NK-92 treated with Interleukin-12 subunit alpha and Interleukin-12 subunit beta, amount 100 ng/mL, for 24 hours (cell line): ENCODE data around the gene CAMP.

Experiments
- DNase-seq: peaks from one replicate; lab custom pipeline; 2025; lab: John Stamatoyannopoulos, UW

CAMP gene

DNA sequence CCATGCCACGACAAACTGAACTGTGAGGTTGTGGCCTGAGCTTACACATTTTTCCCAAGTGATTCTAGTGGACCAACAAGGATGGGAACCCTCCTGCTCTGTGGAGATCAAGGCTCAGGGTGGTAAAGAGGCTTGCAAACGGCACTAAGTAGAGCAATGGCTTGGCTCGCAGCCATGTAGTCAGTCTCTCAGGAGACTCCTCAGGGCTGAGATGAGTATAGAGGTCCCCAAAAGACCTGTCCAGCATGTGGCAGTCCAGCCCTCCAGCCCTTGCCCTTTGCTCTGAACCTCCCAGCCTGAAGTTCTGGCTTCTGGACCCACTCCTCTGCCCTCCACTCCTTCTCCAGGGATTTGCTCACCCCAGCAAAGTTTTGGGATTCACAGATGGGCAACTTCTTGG is 8.3 kb upstream of the CAMP start:
- DNase-seq = no peak

DNA sequence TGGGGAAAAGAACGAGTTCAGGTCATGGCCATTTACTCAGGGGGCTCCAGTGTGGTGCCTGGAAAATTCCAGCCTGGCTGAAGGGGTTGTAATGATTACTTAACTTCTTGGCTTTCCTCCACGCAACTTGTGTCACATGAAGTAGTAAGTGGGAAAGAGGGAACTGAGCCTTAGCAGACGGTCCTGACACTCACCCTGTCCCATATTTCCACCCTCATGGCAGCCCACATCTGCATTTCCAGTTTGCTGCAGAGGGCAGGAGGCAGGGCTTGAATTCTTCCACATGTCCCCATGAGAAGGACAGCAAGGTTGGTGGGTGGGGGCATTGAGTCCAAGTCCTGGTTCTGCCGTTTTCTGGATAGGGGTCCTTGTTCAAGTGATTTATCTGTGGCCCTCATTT is 7.8 kb upstream of the CAMP start:
- DNase-seq = no peak

DNA sequence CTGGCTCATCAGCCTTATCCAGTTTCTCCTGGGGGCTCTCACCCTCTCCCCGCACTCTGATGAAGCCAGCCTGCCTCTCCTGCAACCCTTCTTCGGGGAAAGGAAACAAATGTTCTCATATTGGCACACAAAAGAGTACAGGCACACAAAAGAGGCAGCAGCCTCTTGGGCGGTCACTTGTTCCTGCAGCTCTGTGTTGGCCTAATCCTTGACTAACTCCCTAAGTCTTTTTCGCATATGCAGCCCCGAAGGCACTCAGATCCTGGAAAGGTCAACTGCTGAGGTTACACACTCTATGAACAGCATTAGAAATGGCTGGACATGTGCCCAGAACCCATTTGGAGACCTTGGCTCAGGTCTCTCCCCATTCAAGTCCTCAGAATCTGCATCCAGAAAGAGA is 7.4 kb upstream of the CAMP start:
- no peak for DNase-seq

DNA sequence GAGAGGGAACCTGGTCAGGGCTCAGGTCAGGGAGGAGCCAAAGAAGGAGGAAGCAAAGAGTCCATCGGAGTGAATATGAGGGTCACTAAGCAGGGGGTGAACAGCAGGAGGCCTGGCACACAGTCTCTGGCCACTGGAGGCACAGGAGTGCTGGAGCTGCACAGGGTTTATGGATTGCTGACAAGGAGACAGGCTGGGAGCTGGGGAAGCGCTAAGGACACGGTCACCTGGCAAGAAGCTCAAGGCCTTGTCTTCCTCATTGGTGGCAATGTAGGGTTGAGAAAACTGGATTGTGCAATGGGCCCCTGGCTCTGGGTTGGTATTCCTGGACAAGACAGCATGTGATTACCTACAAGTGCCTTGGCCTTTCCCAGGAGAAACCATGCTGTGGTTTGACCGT is 5.8 kb upstream of the CAMP start:
- no peak for DNase-seq

DNA sequence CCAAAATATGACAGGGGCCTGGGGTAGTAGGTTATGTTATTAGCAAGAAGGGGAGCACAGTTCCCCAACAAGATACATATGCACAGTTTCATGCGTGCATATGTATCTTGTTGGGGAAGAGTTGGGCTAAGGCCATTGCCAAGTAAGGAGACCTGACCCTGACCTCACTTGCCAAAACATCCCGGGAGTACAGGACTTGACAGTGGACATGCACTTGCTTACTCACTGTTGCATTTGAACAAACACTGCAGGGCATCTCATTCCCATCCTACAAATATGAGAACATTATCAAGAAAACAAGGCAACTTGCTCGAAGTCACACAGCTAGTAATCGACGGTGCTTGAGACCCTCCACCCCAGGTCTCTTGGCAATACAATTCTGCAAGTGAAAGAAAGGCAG is 4.8 kb upstream of the CAMP start:
- DNase-seq = no peak

DNA sequence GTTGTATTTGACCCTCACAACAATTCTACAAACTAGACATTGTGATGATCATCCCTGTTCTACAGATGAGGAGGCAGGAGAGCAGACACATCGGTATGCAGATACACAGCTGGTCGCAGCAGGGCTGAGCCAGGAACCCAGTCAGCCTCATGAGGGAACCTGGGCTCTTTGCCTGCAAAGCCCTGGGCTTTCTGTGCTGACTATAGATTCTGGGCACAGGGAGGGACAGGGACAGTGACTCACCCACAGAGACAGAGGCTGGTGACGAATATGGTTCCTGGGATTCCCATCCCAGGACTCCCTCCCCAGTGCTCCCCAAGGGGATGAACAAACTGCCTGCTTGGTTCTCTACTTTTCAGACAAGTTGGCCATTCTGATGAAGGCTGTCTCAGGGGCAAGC is 3.8 kb upstream of the CAMP start:
- DNase-seq = no peak

DNA sequence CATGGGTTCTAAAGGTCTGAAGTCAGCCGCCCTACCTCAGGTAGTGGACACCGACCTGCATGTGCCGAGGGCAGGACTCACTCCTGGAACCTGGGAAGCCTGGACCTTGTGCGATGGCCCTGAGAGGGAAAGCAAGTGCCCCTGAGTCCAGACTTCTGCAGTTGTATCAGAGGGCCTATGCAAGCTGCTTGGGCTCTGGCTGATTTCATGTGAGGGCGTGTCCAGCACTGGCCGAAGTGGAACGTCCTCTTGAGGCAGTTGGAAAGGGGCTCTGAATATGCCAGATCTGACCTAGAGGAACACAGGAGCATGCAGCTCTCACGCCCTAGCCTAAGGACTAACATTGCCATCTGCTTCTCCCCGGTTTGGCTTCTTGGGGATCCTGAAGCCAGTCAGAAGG is 2.5 kb upstream of the CAMP start:
- no peak for DNase-seq

DNA sequence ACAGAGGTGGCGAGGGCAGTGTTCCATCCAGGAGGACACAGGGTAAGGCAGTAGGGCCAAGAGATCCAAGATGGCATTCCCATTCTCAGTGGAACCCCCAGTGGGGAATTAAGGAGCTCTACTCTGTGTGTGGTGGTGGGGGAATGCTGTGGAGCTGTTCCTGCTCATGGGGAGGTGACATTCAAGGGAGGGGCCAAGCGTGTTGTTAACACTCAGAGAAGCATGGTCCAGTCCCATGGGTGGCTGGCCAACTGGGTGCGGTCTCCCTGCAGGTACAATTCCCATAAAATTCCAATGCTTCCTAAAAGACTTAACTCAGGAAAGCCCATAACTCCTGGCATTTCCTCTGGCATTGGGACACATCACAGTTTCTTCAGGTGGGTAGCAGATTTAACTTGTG is 2.3 kb downstream of the CAMP start:
- no peak for DNase-seq

DNA sequence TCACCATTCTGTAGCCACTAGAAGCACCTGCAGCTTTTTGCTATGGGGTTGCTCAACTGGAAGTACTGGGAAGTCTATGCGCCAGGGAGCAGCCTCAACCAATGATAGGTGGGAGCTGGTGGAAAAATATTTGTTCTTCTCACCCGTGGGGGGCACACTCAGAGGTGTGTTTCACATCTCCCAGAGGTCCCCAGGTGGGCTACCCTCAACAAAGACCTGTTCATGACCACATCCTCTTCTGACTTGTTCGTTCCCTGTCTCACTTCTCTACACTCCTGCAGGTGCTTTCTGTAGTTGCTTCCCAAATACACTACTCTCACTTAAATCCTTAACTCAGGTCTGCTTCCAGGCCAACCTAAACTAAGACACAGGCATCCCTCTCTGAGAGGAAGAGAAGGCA is 3.6 kb downstream of the CAMP start:
- DNase-seq = no peak

DNA sequence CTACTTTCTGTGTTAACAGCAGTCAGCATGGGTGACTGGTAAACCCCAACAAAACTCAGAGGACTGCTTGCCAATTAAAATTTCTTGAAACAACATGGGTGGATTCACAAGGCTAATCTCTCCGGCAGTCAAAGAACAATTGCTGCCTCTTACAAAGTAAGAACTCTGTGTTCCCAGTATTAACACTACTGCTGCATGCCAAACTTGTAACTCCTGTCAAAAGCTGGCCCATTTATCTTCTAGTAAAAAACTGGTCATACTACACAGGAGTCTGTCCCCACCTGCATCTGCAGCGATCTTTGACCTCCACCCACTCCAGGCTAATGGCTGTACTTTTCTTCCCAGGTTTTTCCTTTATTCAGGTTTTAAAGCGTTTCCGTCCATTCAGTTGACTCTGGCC is 8.9 kb downstream of the CAMP start:
- no peak for DNase-seq

DNA sequence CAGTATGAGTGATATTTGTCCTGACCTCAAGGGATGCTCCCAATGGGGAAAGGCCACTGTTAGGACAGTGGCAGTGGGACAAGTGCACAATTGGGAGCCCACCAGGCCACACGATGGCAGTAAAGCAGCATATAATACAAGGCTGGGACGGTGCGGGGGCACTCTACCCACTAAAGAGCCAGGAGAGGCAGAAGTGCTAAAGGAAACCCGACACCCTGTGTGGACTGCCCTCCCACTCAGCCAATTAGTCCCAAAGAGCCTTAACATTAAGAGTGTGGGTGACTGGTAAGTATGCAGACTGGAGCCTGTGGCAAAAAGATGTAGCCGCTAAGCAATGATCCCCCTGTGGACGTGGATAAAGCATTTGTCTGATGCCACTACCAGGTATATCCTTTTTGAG is 9.4 kb downstream of the CAMP start:
- DNase-seq = peak; percentile 47

DNA sequence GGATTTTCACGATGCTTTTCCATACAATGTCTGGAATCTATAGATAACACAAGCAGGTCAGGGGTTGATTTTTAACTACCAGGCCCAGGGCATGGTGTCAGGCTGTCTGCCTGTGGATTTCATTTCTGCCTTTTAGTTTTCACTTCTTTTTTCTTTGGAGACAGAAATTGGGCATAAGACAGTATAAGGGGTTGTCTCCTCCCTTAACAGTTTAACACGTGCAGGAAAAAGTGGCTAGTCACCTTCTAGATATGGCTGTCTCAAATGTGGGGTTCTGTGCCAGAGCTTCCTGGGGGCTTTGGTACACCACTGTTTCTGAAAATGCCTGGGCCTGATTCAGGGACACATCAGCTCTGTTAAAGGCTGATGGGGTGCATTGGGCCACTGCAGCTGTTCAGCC is 10.2 kb downstream of the CAMP start:
- DNase-seq = no peak

DNA sequence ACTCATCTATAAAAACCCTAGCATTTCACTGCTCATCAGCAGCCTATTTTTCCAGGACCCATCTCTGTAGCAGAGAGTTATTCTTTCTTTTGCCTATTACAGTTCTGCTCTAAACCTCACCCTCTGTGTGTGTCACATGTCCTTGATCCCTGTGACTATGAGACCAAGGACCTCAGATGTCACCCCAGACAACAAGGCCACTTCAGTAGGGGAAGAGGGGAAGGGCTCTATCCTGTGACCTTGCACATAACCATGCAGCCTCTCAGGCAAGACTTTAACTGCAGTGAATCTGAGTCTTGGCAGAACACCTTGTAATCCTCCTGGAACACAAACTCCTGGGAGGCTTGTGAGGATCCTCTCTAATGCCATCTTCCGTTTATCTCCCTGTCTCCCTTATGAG is 13.2 kb downstream of the CAMP start:
- no peak for DNase-seq

DNA sequence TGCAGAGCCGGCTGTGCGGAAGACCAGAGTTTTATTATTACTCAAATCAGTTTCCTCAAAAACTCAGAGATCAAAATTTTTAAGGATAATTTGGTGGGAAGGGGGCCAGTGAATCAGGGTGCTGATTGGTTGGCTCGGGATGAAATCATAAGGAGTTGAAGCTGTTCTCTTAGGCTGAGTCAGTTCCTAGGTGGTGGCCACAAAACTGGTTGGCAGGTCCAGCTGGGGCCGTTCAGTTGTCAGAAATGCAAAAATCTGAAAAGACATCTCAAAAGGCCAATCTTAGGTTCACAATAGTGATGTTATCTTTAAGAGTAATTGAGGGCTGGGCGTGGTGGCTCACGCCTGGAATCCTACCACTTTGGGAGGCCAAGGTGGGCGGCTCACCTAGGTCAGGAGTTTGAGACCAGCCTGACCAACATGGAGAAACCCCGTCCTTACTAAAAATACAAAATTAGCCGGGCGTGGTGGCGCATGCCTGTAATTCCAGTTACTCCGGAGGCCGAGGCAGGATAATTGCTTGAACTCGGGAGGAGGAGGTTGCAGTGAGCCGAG is 15.3 kb downstream of the CAMP start:
- no peak for DNase-seq

DNA sequence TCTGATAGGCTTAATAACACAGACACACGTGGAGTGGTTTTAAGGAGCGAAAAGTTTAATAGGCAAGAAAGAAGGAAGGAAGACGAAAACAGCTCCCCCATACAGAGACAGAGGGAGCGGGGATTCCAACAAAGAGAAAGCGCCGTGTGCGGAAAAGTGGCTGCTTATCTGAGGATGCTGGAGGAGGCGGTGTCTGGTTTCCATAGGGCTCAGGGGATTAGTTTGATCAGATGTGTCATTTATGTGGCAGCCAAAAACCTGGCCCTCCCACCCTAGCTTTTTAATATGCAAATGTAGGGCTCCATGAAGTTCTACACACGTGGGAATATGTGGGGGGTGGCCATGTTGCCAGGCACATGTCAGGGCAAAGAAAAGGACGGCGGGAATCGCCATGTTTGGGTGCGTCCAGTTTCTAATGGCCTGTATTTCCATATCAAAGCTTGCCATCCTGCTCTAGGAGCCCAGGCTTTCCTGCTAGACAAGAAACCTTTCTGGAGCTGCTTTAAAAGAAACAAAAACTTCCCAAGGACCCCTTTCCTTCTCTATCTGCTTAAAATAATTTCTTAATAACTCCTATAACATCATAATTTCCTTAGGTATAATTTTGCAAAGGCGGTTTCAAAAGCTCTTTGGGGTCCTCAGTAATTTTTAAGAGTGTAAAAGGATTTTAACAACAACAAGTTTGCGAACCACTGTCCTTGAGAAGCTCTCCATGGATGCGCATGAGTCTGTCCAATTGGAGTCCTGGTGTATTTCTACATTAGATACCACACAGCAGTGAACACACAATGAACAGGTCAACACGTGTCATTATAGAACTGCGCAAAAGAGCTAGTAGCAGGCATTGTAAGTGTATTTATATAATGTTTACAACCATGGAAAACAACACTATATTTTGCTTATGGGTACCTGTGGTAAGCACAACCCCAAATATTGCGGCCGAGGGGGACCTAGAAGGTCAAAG is 17.0 kb downstream of the CAMP start:
- DNase-seq = no peak

DNA sequence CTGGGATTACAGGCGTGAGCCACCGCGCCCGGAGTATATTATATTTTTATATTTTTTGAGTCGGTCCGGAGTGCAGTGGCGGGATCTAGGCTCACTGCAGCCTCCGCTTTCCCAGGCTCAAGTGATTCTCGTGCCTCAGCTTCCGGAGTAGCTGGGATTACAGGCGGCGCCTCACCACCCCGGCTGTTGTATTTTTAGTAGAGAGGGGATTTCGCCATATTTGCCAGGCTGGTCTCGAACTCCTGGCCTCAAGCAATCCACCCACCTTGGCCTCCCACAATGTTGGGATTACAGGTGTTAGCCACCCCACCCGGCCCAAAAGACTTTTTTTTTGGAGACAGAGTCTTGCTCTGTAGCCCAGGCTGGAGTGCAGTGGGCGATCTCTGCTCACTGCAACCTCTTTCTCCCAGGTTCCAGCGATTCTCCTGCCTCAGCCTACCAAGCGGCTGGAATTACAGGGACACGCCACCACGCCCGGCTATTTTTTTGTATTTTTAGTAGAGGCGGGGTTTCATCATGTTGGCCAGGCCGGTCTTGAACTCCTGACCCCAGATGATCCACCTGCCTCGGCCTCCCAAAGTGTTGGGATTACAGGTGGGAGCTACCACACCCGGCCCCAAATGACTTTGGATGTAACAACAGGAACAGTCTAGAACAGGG is 18.6 kb downstream of the CAMP start:
- no peak for DNase-seq

DNA sequence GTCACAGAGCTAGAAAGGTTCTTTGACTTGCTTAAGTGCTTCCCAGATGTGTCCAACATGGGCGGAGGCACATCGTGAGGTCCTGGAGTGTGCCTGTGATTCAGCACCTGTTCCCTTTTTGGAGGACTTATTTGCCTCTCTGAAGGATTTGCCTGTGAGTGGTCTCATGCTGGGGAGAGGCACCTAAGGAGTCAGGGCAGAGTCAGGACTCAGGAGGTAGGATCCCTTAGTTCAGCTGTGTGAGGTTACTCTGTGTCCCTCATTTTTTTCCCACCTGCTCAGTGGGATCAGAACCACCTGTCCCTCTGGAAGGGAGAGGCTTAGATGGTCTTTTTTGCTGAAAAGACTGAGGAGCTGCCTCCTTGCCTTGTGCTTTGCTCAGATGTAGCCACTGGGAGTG is 20.6 kb downstream of the CAMP start:
- DNase-seq = no peak

DNA sequence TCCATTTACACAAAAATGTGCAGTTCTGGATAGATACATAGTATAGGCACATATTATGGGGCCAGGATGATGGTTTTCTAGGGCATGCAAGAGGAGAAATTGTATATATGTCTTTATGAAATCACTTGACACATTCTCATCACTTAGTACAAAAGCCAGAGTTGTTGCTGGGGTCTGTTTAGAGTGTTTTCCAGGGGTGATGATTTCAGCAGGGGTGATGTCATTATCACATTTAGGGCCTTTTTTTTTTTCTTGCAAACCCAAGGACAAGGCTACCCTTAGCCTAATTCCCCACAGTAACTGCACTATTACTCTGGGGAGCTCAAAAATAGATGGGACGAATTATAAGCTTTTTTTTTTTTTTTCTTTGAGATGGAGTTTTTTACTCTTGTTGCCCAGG is 21.2 kb downstream of the CAMP start:
- no peak for DNase-seq

DNA sequence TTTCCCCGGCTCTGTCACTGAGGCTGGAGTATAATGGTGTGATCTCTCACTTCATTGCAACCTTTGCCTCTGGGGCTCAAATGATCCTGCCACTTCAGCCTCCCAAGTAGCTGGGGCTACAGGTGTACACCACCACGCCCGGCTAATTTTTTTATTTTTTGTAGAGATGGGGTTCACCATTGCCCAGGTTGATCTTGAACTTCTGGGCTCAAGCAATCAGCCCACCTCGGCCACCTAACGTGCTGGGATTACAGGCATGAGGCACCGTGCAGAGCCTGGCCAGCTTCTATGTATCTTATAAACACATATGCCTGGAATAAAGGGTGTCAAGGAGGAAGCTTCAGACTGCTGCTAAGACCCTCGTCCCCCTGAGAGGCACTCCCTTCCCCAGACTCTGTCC is 21.8 kb downstream of the CAMP start:
- DNase-seq = no peak

DNA sequence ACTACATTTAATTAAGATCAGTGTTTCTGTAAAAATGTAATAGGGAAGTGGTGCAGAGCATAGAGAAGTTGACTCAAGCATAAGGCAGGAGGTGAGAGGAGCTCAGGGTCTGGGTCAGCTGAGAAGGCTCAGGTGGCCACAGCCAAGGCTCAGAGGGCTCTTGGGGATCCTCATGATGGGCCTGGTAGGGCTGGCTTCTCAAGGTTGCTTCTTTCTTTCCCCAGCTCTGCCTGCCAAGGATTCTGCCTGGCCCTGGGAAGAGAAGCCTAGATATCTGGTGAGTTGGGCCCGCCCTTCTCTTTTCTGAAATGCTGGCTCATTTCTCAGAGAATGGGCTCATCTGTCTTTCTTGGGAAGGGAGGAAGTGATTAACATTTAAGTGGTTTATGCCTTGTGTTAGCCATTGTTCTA is 24.1 kb downstream of the CAMP start:
- DNase-seq = no peak

DNA sequence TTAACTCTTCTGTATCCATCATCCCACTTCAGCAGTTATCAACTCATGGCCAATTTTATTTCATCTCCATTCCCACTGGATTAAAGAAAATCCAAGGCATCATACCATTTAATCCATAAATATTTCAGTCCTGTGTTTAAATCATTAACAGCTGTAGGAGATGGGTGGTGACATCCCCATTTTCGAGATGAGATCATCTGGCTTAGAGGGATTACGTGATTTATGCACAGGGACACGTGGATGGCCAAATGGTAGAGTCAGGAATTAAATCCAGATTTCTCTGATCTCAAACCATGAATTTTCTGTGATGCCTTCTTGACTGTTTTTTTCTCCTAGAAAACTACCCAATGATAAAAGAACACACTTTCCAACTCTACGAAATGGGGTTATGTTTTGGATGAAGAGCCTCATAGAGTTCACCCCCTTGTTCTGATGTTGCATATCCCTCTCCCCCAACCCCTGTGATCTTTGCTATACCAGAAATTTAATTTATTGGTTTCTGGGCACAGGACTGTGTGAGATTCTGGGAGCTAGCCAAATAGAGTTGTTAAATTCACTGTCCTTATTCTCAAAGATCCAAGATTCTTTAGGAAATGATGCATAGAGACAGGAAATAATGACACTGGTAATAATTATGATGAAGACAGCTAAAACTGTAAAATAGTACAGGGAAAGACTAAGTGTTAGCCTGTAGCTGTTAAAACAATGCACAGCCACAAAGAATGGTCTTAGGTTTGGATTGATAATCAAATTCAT is 25.0 kb downstream of the CAMP start:
- DNase-seq = no peak

DNA sequence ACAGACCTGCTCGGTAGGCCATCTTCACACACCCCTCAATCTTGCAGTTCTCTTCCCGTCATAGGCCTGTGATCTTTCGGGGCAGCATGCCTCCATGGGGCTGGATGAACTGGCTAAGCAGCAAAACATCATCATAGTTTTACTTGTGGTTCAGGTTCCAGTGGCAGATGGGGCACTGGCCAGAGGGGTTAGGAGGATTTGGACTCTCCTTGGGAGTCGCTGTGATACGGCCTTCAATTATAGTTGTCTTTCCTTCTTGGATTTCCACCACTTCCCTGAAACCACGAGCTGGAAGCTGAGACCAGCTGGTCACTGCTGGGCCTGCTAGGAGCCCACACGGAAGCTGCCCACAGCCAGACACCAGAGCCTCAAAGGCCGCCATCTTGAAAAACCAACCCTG is 33.3 kb downstream of the CAMP start:
- no peak for DNase-seq

DNA sequence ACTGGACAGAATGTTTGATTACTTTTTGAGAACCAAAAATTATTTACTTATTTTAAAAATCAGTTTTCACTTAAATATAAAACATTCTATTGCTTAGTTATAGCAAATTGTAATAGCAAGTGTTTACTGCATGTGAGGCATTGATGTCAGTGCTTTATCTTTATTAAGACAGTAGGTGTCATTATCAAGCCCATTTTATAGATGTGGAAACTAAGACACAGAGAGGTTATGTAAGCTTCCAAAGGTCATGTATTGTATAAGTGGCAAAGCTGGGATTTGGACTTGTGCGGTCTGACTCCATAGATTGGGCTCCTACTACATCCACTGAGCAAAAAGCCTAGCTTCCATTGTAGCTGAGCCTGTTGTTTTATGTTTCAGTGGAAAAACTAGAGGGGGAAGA is 35.2 kb downstream of the CAMP start:
- DNase-seq = no peak
